Fibroblast of lung (primary cell): ENCODE measurements around the gene KCNK10. TPM values are rescaled to one million over a fixed set of nuclear protein-coding genes. Genes with fewer than 3 reads are reported as not detected.

Experiments
- DNase-seq, 2 donors: peaks; one replicate each; pipeline versions ENCODE4 v3.0.0 to v3.0.0-alpha.2; 2010; ENCODE audit warnings: low read depth in 2 of 2
- H2AFZ ChIP-seq: 2 replicates; pipeline ENCODE4 v1.5.1; 2012; ENCODE audit warnings: low read length, control low read depth, inconsistent platforms
- H3K27ac ChIP-seq: 2 replicates; pipeline ENCODE4 v1.5.1; 2011; ENCODE audit warnings: low read length, control low read depth; ENCODE audit not compliant: insufficient read depth
- H3K27me3 ChIP-seq: 2 replicates; pipeline ENCODE4 v1.5.1; 2011; ENCODE audit warnings: mild to moderate bottlenecking, low read length; ENCODE audit not compliant: control insufficient read depth, insufficient read depth
- H3K36me3 ChIP-seq: 2 replicates; pipeline ENCODE4 v1.5.1; 2011; ENCODE audit warnings: low read length; ENCODE audit not compliant: control insufficient read depth, insufficient read depth
- H3K4me1 ChIP-seq: 2 replicates; pipeline ENCODE4 v1.5.1; 2011; ENCODE audit warnings: low read length; ENCODE audit not compliant: control insufficient read depth, insufficient read depth; ENCODE audit errors: extremely low read depth
- H3K4me2 ChIP-seq: 2 replicates; pipeline ENCODE4 v1.5.1; 2011; ENCODE audit warnings: low read length, control low read depth; ENCODE audit not compliant: insufficient read depth; ENCODE audit errors: extremely low read depth
- H3K4me3 ChIP-seq, 4 experiments: fragments of 200-600 bp in 1 of 4; sonication (generic) in 1 of 4; replicated peaks in 1 of 4; 2 replicates each; pipeline ENCODE4 v1.5.1; 2011 to 2016; ENCODE audit warnings: low read length in 4 of 4, low read depth in 3 of 4, mild to moderate bottlenecking in 3 of 4, control low read depth in 2 of 4, inconsistent platforms in 1 of 4, mixed read lengths in 1 of 4; ENCODE audit not compliant: insufficient read depth in 1 of 4; ENCODE audit errors: control extremely low read depth in 1 of 4
- H3K79me2 ChIP-seq: 2 replicates; pipeline ENCODE4 v1.5.1; 2012; ENCODE audit warnings: mild to moderate bottlenecking, low read length, inconsistent platforms; ENCODE audit not compliant: control insufficient read depth, insufficient read depth
- H3K9ac ChIP-seq: 2 replicates; pipeline ENCODE4 v1.5.1; 2011; ENCODE audit warnings: mild to moderate bottlenecking, low read length, control low read depth; ENCODE audit not compliant: insufficient read depth
- H3K9me3 ChIP-seq: 2 replicates; pipeline ENCODE4 v1.5.1; 2012; ENCODE audit warnings: low read depth, low read length; ENCODE audit not compliant: control insufficient read depth, insufficient read depth
- H4K20me1 ChIP-seq: 2 replicates; pipeline ENCODE4 v1.5.1; 2011; ENCODE audit warnings: low read length; ENCODE audit not compliant: control insufficient read depth, insufficient read depth; ENCODE audit errors: extremely low read depth
- EZH2 ChIP-seq: IDR thresholded peaks from 2 replicates; pipeline ENCODE4 v1.5.1; 2012; ENCODE audit warnings: low read length, control low read depth, mild to moderate bottlenecking; ENCODE audit errors: missing control alignments
- polyA plus RNA-seq, 2 donors: library from polyadenylated mRNA; depleted of rRNA in 1 of 2; stranded (reverse) in 1 of 2; unstranded in 1 of 2; fragments of >200 nt; gene quantifications; 2 replicates each; pipeline ENCODE4 v1.2.1, GENCODE V29; 2011 to 2012; ENCODE audit warnings: missing spikeins in 1 of 2
- total RNA-seq: library from RNA; depleted of rRNA; stranded (reverse); fragments of >200 nt; gene quantifications from 2 replicates; pipeline ENCODE4 v1.2.1, GENCODE V29; 2014
- TF ChIP-seq, protein P1 (sequence below), 2 donors: IDR thresholded peaks in 1 of 2; conservative IDR thresholded peaks in 1 of 2; 1 replicate in 1 of 2; 2 replicates in 1 of 2; pipeline ENCODE4 v1.5.1; 2011 to 2012; ENCODE audit warnings: low read length in 2 of 2, control low read depth in 1 of 2, inconsistent platforms in 1 of 2, low read depth in 1 of 2, mild to moderate bottlenecking in 1 of 2

Gene KCNK10
- total and polyA plus RNA-seq, 2 donors (not counting 1 experiment from before 2014, with no cell fraction given), result not detected

- H3K27me3 ChIP-seq, result no peaks in the 10 kb centered on the region
- H3K79me2 ChIP-seq, result no peaks in the 10 kb centered on the region
- no peaks in the 10 kb centered on the region for H3K36me3 ChIP-seq
- no peak overlapping the region for H3K4me3 ChIP-seq
- DNase-seq, result peak in 1 of 2 donors; percentile 8
- H3K4me1 ChIP-seq, result no peaks in the 10 kb centered on the region
- no peak overlapping the region for H3K4me2 ChIP-seq
- H2AFZ ChIP-seq, result no peak overlapping the region
- TF ChIP-seq EZH2, result no peak
- TF ChIP-seq, protein P1, sequence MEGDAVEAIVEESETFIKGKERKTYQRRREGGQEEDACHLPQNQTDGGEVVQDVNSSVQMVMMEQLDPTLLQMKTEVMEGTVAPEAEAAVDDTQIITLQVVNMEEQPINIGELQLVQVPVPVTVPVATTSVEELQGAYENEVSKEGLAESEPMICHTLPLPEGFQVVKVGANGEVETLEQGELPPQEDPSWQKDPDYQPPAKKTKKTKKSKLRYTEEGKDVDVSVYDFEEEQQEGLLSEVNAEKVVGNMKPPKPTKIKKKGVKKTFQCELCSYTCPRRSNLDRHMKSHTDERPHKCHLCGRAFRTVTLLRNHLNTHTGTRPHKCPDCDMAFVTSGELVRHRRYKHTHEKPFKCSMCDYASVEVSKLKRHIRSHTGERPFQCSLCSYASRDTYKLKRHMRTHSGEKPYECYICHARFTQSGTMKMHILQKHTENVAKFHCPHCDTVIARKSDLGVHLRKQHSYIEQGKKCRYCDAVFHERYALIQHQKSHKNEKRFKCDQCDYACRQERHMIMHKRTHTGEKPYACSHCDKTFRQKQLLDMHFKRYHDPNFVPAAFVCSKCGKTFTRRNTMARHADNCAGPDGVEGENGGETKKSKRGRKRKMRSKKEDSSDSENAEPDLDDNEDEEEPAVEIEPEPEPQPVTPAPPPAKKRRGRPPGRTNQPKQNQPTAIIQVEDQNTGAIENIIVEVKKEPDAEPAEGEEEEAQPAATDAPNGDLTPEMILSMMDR (conservative IDR thresholded peaks at IDR 0.05 in 1 of 2, IDR thresholded peaks at IDR 0.05 in 1 of 2; ENCODE audit: low read depth in 1 of 2, low read length in 2 of 2), result no peak
- no peaks in the 10 kb centered on the region for H3K9me3 ChIP-seq
- no peak overlapping the region for H3K9ac ChIP-seq
- H4K20me1 ChIP-seq, result no peaks in the 10 kb centered on the region
- H3K27ac ChIP-seq, result no peak overlapping the region
Observed at GRCh38 chr14:88228522-88229236, 94.4 kb downstream of the KCNK10 start.

GRCh38 chr14:88227693-88228092 lies 95.4 kb downstream of the KCNK10 start:
- Histone ChIP-seq H3K9me3 (no peaks in the 10 kb centered on the region), H3K4me1 (no peaks in the 10 kb centered on the region), H3K4me2 (no peak overlapping the region), H4K20me1 (no peaks in the 10 kb centered on the region), H2AFZ (no peak overlapping the region), H3K79me2 (no peaks in the 10 kb centered on the region), H3K4me3 (no peak overlapping the region), H3K9ac (no peak overlapping the region), H3K27ac (no peak overlapping the region), H3K27me3 (no peaks in the 10 kb centered on the region), H3K36me3 (no peaks in the 10 kb centered on the region)
- TF ChIP-seq, protein P1 (conservative IDR thresholded peaks at IDR 0.05 in 1 of 2, IDR thresholded peaks at IDR 0.05 in 1 of 2; ENCODE audit: low read depth in 1 of 2, low read length in 2 of 2), result no peak
- TF ChIP-seq EZH2, result no peak
- DNase-seq, result no peak

GRCh38 chr14:88225721-88226120 lies 97.3 kb downstream of the KCNK10 start:
- Histone ChIP-seq H3K4me2 (no peak overlapping the region), H2AFZ (no peak overlapping the region), H3K4me1 (no peaks in the 10 kb centered on the region), H3K27ac (no peak overlapping the region), H3K4me3 (no peak overlapping the region), H3K9ac (no peak overlapping the region), H3K27me3 (no peaks in the 10 kb centered on the region), H4K20me1 (no peaks in the 10 kb centered on the region), H3K9me3 (no peaks in the 10 kb centered on the region), H3K79me2 (no peaks in the 10 kb centered on the region), H3K36me3 (no peaks in the 10 kb centered on the region)
- TF ChIP-seq, protein P1 (conservative IDR thresholded peaks at IDR 0.05 in 1 of 2, IDR thresholded peaks at IDR 0.05 in 1 of 2; ENCODE audit: low read depth in 1 of 2, low read length in 2 of 2), result no peak
- TF ChIP-seq EZH2, result no peak
- no peak for DNase-seq
